Middle frontal gyrus (tissue), 1 donor: ENCODE results near the gene SKIDA1.

Experiments used
- DNase-seq: peaks from one replicate; pipeline ENCODE4 v3.0.0-alpha.2; 2015; ENCODE audit warnings: low spot score; ENCODE audit errors: extremely low spot score

Gene SKIDA1

DNA sequence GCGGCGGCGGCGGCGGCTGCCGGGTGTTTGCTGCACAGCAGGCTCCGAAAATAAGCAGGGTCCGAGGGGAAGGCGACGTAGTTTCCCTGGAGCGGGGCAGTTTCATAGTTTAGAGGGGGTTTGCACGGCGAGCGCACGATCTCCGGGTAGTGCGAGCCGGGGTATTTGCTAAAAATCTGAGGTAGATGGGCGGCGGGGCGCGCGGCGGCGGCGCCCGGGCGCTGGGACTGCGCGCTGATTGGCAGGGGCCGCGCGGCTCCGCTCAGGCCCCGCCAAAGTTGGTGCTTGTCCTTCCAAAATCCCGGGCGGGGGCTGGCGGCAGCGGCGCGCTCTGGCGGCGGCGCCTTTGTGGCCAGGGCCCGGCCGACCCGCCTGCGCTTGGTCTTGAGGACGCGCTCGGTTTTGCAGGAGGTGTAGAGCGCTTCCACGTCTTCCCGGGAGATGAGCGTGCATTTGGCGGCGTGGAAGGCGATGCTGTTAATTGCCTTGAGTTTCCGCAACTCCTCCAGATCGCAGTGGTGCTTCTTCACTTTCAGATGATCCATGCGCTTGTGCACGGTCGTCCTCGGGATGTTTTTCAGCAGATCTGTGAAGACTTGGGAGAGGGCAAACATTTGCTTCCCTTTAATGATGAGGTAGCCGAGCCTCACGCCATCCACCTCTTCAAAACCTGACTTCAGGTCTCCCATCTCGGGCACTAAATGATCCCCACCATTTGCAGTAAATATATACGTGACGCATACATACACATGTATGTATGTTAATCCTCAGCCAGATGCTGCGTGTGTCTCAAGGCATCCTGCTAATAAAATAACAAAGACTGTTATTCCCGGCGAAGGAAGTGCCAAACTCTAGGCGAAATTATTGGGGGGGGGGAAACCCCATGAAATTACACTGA is 8.1 kb downstream of the SKIDA1 start:
- no peak for DNase-seq

DNA sequence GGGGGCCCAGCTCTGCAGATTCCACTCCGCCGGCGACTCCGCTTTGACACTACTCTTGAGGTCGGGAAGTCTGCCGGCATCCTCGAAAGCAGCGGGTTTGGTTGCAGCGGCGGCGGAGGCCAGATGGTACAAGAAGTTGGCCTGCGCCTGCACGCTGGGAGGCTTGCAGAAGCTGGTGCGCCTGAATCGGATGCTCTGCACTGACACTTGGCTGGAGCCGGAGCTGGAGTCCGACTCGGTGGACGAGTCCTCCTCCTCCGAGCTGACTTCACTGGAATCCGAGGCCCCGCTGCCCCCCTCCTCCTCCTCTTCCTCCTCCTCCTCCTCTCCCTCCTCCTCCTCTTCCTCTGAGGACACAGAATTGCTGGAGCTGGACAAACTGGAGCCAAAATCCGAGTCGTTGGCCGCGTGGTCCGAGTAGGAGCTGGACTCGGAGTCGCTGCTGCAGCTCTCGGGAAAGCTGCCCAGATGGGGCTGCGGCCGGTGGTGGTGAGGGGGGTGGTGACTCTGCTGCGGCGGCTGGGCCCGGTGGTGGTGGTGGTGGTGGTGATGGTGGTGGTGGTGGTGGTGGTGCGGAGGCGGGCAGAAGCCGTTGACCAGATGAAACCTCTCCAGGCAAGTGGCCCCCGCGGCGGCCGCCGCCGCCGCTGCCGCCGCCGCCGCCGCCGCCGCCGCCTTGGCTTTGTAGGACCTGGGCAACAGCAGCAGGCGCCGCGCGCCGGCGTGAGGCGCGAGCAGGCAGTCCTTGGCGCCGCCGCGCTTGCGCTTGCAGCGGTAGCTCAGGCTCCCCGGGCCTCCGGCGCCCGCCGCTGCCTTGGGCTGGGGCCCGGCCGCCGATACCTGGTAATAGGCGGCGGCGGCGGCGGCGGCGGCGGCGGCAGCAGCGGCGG is 9.0 kb downstream of the SKIDA1 start:
- DNase-seq: no peak

DNA sequence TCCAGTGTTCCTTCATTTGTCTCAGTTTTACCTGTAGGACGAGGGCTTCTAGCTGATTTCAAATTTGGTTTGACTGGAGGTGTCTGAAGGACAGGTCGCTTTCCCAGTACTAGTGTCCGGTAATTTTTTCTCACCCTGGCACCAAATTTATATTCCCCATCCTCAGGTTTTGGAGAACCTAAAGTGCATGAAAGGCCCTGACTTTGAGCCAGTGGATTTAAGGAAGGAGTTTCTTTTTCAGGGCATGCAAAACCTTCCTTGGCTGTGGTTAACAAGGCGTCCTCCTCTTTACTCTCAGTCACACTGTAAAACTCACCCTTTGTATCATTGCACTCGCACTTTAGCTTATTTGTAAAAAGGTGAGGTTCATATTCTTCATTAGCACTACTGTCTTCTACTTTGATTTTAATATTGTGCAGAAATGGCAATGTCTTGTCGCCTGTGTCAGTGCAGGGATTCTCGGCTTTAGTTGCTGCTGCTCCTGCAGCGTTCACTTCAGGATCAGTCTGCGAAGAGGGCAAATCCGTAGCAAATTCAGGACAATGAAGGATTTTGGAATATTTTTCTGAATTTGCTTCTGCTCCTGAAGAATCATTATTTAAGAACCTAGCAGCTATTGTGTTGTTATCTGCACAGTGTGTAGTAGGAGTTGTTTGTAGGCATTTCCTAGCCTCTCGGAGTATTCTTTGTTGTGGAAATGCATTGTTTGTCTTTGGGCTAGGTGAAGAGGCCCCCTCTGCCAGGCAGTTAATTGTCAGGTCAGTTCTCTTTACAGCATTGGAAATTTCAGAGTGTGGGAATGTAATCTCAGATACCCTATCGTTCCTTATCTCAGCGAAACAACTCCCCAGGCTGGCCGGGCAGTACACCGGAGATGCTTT is 9.9 kb downstream of the SKIDA1 start:
- no peak for DNase-seq

DNA sequence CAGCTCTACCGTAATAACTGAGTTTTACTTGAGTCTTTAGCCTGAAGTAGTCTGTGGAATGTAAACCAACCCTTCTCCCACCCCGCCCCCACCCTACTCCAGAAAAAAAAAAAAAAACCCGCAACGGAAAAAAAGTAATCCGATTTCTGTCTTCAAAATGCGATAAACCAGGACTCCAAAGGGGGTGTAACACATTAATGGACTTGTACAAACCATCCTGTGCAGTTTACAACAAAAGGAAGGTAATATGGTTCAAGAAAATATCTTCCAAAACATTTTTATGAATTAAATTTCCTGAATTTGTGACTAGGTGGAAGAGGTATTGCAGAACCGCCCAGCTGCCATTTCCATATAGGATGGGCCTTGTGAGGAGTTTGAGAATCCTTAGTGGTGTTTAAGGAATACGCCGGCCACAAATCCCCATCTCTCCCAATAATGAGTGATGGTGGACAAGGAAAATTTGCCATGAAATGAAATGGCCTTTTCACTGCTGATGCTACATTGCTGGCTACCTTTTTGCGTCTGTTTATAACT is 10.6 kb downstream of the SKIDA1 start:
- no peak for DNase-seq

DNA sequence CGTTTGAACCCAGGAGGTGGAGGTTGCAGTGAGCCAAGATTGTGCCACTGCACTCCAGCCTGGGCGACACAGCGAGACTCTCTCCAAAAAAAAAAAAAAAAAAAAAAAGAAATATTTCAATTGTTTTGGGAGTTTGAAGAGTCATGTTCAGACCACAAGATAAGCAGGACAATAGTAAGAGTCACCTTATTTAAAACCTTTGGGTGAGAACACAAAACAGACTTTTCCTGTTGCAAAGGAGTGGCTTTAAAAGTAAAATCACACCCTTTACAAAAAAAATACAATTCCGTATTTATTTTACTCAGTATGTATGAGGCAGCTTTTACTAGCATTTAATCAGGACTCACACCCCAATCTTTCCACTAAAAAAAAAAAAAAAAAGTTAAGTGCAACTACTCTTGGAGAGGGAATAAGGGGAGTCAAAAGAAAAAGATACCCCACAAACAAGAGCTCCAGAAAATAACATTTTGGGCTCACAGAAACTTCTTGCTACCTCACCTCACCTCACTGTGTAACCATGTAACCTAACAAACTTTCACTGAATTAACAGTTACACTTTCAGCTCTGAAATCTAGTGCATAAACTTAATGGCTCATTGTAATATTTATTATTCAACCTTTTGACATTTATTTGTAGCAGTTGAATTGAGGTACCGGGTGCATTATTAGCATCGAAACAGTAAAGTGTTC is 11.2 kb downstream of the SKIDA1 start:
- DNase-seq: no peak

DNA sequence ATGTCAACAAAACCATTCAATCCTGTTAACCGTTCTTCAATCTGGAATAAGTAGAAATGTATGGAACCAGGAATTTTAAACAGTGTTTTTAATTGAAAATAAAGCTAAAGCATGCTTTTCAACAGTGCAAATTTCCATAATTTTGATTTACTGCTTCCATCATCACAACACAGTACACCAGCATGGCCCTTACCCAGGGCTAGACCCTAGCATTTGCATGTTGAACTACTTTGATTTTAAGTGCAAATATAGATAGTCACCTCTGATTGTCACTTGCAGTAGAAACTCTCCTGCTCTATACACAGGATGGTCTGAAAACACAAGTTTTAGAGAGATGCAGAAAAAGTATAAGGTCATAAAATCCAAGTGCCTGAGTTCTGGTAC is 12.1 kb downstream of the SKIDA1 start:
- DNase-seq: no peak

DNA sequence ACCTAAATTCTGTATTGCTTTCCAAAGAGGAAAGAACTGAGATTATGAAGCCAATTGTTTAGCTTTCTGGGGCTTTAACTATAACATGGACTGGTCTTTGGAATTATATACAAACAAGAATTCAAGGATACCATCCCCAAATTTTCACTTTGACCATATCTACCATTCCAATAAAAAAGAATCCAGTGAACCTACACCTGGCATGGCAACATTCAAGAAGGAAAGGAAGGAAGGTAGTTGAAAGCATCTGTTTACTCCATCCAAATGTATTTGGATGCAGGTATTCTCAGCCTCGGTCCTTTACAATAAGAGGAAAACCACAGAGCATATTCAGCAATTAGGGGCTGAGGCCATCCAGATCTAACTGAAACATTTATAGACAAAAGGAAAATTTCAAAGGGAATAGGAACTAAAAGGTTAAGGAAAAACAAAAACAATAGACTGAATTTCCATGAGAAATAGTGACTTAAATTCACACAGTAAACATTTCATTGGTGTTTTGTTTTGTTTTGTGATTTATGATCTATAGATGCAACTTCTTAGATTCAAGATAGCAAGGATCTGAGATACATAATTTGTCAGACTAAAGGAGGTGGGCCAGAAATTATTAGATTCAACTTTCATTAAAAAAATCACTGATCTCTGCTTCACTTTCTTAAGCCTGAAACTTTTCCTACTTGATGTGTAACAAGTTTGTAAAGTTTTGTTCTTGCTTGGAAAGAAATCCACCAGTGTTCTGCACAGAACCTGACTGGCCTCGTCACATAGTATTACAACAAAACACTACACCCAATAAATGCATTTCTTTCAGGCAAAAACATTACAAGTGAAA is 12.7 kb downstream of the SKIDA1 start:
- no peak for DNase-seq

DNA sequence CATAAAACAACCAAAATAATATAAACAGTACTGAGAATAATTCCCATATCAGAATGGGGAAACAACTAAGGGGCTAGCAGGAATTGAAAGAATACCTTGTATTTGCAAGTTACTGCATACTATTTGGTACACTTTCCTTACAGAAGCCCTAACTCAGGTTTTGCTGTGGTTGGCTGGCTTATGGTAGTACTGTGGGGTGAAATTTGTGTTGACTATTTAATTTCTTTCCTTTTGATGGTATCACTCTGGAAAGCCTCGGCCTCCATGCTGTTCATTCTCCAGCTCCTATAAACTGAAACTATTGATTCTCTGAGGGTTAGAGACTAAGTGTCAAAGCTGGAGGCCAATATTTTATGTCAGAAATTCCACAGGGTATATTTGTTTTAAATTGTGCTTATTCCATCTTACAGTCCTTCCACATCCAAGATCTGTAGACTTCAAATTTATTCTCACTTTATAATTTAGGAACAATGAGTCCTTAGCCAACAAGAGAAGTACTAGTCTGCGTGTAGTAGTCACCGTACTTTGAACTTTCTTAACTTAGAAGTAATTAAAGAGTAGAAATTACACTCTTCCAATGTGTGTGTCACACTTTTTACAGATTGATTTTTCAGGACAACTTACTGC is 13.4 kb downstream of the SKIDA1 start:
- no peak for DNase-seq

DNA sequence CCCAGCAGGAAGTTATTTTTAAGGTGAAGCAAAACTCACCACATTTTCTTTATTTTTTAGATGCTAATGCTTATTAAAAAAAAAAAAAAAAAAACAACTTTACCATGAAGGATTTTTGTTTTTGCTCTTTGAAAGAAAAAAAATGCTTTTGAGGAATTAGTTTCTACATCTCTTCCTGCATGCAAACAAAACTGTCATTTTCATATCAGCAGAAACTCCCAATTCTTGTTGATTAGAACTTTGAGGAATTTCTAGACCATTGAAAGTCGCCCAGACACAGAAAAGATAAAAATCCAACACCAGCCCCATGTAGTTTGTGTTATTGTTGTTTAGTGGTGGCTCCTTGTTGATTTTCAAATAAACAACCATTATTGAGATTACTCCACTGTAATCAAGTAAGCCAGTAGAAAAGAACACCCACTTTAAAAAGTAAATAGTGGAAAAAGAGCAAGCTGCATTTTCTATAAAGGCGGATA is 14.3 kb downstream of the SKIDA1 start:
- no peak for DNase-seq

DNA sequence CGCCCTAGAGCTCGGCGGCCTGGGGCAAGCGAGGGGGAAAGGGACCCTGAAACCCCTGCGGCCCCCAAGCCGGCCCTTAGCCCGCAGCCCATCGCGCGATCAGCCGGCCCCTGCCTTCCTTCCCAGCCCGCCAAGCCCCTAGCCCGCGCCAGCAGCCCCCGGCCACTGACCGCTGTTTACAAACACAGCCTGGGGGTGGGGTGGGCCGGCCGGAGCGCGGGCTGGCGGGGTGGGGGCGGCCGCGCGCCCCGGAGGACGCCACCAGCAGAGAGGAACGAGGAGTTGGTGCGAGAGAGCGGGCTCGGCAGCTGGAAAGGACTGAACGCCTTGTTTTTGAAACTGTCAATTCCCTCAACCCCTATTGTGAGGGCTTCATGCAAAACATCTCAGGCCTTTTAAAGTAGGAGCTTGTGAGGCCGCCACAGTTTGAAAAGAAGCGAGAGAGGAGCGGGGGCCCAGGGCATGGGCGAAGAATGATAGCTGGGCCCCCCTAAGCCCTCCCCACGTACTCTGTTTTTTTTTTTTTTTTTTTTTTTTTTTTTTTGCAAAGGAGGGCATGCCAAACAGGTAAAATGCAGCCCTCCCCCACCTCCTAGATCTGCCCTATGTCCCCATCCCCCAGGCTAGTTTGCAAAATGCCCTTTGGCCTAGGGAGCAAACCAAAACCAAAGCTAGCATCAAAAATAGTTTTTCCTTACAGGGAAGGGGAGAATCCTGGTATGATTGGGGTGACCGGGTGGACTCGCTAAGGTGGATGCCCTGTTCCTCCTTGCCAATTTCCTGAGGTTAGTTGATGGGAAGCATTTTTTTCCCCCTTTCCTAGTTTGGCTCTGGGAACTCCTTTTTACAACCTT is 15.0 kb downstream of the SKIDA1 start:
- DNase-seq: no peak

DNA sequence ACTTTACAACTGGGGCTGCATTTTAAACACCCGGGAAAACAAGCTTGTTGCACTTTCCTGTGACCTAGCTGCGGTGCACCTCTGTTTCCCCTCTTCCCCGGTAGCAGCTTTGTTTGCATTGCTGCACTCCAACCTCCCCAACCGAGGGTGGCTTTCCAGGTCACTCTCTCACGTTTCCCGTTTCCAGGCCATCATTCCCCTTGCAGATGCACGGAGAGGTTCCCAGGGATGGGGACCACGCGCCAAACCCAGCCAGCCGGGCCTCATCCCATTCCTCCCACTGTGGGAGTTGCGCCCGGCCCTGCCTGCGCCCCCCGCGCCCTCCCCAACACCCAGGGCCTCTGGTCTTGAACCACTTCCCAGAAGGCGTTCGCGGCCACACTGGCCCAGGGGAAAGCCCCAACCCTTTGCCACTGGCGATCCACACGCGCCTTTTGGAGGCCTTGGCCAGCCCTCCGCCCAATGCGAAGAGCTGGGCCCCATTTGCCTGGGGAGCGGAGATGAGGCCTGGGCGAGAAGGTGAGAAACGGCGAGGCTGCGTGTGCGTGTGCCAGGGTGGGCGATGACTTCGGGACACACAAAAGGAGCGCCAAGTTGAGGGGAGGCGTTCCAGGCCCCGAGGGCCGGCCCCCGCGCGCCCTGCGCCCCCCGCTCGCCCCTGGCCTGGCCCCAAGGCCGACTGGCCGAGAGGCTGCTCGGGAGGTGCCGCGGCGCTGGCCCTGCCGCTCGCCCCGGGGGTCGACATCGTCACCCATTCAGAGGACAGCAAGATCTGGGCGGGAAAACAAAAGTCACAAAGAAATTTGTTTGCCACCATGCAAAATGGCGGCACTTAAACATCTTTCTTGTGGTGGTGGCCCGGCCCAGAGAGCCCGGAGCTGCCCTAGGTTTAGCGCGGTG is 15.9 kb downstream of the SKIDA1 start:
- no peak for DNase-seq

DNA sequence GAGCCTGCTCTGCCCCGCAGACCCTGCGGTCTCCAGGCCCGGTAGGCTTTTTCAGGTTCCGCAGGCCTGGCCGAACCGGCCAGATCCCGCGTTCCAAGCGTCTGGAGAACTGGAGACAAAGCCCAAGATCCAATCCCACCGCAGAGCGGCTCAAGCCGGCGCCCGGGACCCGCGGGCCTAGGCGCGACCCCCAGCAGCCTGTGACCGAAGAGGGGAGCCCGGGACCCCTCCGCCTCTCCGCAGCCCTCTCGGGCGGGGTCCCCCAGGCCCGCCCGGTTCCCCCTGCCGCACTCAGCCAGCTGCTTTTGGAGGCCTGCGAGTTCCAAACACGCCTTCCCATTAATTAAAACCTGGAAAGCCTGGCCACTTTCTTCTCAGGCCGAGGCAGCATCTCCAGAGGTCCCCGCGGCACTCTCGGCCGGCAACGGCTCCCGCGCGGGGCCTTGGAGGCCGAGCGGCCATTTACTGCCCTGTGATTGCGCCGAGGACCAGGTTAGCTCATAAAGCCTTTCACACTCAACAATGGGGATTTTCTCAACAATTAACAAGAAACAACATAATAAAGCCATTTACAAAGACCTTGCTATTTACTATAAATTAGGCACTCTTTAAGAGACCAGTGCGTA is 16.7 kb downstream of the SKIDA1 start:
- DNase-seq: no peak

DNA sequence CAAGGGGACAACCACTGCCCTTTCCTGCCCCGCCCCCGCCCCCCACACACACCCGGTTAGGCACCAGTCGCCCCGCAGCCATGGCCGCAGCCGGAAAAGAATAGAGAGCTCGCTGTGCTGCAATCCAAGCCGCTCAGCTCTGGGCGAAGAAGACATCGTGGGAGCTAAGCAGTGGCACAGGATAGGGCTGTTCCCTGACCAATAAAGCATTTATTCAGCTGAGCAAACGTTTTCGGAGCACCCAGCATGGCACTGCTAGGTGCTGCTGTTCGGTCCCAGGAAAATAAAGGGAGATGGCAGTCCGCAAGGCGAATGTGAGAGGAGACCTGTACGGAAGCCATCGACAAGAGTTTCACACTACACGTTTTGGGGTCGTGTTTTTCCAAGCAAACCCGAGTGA is 18.3 kb downstream of the SKIDA1 start:
- DNase-seq: no peak

DNA sequence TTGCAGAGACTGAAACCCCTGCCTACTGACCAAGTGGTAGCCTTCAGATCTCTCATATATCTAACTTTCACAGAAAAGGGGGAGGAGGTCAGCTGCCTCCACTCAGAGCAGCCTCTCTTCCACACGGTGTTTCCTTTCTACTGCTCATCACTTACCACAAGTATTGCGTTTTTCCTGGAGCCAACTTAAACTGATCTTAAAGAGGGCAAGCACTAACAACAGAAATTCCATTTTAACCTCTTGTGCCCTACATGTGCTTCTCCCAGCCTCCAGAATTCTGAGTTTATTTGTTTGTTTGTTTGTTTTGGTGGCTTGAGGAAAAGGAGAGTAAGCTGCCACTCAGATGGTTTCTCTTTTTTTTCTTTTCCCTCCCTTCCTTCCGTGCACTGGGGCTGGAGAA is 19.1 kb downstream of the SKIDA1 start:
- no peak for DNase-seq

DNA sequence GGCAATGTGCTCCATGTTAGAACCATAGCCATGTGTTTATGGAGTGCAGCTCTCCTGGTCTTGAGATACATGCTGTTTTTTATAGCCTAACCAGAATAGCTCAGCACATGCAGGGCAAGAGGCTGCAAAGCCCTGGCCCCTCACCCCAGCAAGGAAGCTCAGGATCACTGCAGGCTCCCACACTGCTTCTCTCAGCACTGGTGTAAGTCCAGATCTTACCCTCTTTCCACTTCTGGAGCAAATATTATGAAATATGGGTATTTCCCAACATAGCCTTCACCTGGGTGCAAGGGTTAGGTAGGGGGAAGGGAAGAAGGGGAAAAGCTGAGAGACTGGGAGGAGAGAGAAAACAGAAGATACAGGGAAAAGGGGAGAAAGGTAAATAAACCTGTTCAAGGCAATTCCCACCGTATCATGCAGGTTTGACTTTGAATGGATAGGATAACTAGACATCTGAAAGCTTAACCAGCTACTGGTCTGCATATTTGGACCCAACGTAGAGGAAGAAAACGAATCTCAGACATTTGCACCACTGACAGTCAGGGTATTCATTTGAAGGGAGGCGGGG is 19.7 kb downstream of the SKIDA1 start:
- no peak for DNase-seq

DNA sequence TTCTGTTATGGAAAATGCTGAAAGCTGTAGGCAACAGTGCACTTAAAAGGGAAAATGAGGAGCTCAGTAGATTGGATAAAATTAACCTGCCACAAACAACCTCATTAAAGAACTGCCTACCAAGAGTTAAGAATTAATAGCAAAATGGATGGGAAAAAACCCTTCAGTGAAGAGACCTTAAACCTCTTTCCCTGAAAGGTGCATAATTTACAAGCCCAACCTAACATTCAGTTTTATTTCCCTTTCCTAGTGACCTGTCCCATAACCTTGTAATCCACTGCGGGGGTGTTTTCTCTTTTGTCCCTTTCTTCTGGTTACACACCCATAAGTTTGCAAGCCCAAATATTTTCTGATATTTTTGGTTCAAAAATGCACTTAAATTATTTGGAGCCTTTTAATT is 21.9 kb downstream of the SKIDA1 start:
- DNase-seq: no peak
